AG04449 (cell line): Measurements from ENCODE around the gene CHRM3.

Source experiments
- CTCF ChIA-PET: fragments of 350-600 bp; formaldehyde crosslinking; extraction: SDS; loops from one replicate; lab custom pipeline; 2021; ENCODE audit warnings: antibody characterized with exemption; lab: Yijun Ruan, JAX
- POLR2A ChIA-PET: fragments of 400-600, 350-600 bp; formaldehyde crosslinking; extraction: SDS; loops from one replicate; lab custom pipeline; 2020; ENCODE audit warnings: antibody characterized with exemption, inconsistent platforms; lab: Yijun Ruan, JAX
- DNase-seq: peaks from one replicate; pipeline ENCODE4 v3.0.0-alpha.2; 2010; ENCODE audit warnings: low read depth, low spot score
- H3K4me3 ChIP-seq: 2 replicates; pipeline ENCODE4 v1.5.1; 2011; ENCODE audit warnings: low read depth, mild to moderate bottlenecking, control low read depth, low read length
- TF ChIP-seq, protein P1 (sequence below): IDR thresholded peaks from one replicate; pipeline ENCODE4 v1.5.1; 2011; ENCODE audit warnings: mild to moderate bottlenecking, moderate library complexity, low read length, control low read depth, inconsistent platforms; ENCODE audit not compliant: insufficient read depth; ENCODE audit errors: missing control alignments

Gene CHRM3

DNA sequence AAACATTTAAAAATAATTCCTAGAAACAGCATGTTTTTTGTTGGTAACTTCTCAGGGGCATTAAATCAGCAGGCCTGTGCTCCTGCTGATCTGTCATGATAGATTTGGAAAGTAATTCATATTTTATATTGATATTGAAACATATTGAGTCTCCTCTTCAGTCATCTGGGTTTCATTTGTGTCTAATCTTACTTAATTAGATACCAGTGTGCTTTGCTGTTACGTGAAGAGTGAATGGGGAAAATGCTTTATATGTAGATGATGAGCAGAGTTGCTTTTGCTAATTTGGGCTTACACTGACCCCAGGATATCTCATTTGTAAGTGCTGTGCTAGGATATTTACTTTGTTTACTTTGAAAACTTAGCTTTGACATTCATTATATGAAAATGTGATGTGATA lies 45.9 kb downstream of the CHRM3 start:
- TF ChIP-seq, protein P1, sequence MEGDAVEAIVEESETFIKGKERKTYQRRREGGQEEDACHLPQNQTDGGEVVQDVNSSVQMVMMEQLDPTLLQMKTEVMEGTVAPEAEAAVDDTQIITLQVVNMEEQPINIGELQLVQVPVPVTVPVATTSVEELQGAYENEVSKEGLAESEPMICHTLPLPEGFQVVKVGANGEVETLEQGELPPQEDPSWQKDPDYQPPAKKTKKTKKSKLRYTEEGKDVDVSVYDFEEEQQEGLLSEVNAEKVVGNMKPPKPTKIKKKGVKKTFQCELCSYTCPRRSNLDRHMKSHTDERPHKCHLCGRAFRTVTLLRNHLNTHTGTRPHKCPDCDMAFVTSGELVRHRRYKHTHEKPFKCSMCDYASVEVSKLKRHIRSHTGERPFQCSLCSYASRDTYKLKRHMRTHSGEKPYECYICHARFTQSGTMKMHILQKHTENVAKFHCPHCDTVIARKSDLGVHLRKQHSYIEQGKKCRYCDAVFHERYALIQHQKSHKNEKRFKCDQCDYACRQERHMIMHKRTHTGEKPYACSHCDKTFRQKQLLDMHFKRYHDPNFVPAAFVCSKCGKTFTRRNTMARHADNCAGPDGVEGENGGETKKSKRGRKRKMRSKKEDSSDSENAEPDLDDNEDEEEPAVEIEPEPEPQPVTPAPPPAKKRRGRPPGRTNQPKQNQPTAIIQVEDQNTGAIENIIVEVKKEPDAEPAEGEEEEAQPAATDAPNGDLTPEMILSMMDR: no peak
- ChIA-PET POLR2A (no interaction called here), CTCF (interaction anchor here (1.1 kb wide), 1 partner anchor 34 kb away, joined by 3 read pairs; no protein-coding TSS in a partner anchor)
- DNase-seq: no peak
- no peak overlapping the region for H3K4me3 ChIP-seq

DNA sequence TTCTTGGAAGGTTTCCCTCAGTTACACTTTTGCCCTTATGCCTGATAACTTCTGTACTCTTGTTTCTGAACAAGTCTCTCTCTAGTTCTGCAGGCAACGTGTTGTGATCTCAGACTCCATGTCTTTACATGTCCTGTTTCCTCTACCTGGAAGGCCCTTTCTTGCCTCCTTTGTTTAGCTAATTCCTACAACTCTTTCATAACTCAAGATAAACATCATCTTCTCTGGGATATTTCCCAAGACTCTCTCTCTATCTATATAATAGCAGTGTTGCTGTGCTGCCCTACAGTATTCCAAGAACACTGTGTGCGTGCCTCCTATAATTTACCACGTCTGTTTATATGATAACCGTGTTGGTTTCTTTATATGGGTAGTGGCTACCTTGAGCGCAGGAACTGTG lies 47.8 kb downstream of the CHRM3 start:
- DNase-seq: no peak
- CTCF ChIA-PET: no interaction called here
- TF ChIP-seq, protein P1: no peak
- no peak overlapping the region for H3K4me3 ChIP-seq
- POLR2A ChIA-PET: no interaction called here
